GM12878 (cell line): ENCODE measurements around the gene MESP2. TPM values are rescaled to one million over a fixed set of nuclear protein-coding genes. Genes with fewer than 3 reads are reported as not detected.

Experiments
- ATAC-seq: fragments of 200-7000 bp; cut with Tn5 transposase; 3 replicates; pipeline ENCODE4 v1.9.1; 2020; ENCODE audit warnings: mild to moderate bottlenecking, moderate library complexity
- BruUV-seq: library from RNA; stranded (reverse); fragments of 400-500 nt; replicated peaks from 2 replicates; lab custom pipeline; 2021; lab: Mats Ljungman, UMichigan
- CTCF ChIA-PET: fragments of 300-600 bp; sonication (Branson Sonifier 250); formaldehyde crosslinking; extraction: SDS; loops from one replicate; lab custom pipeline; 2021; ENCODE audit warnings: inconsistent platforms; lab: Yijun Ruan, JAX
- POLR2A ChIA-PET: fragments of 350-600 bp; formaldehyde crosslinking; extraction: SDS; loops from one replicate; lab custom pipeline; 2021; ENCODE audit warnings: inconsistent platforms; lab: Charles Lee
- RAD21 ChIA-PET: fragments of 300-600 bp; sonication (Branson Sonifier 250); formaldehyde crosslinking; loops from one replicate; lab custom pipeline; 2023; ENCODE audit warnings: antibody characterized with exemption; ENCODE audit not compliant: unreplicated experiment; lab: Charles Lee
- SMC1A ChIA-PET: fragments of 300-600 bp; sonication (Branson Sonifier 250); formaldehyde crosslinking; loops from one replicate; lab custom pipeline; 2023; ENCODE audit not compliant: unreplicated experiment, uncharacterized antibody; lab: Charles Lee
- DNase-seq: peaks from one replicate; pipeline ENCODE4 v3.0.0-alpha.2; 2011; ENCODE audit warnings: low read depth, low spot score
- FAIRE-seq: peaks from 3 replicates; lab custom pipeline; 2011; peaks lifted over from hg19 to GRCh38; lab: Jason Lieb, UNC
- H2AFZ ChIP-seq: 2 replicates; pipeline ENCODE4 v1.6.0; 2011; ENCODE audit warnings: low read depth, low read length, control low read depth; ENCODE audit not compliant: control insufficient read depth
- H3K27ac ChIP-seq: 2 replicates; pipeline ENCODE4 v1.5.1; 2011; ENCODE audit warnings: control low read depth; ENCODE audit not compliant: control insufficient read depth, insufficient read depth
- H3K27me3 ChIP-seq, 2 experiments: replicated peaks in 1 of 2; 2 replicates each; pipeline versions ENCODE4 v1.6.0 to v1.6.1; 2011; ENCODE audit warnings: low read length in 1 of 2; ENCODE audit not compliant: control insufficient read depth in 2 of 2, insufficient read depth in 2 of 2
- H3K36me3 ChIP-seq, 2 experiments: 2 replicates each; pipeline ENCODE4 v1.5.1; 2011; ENCODE audit warnings: low read length in 1 of 2; ENCODE audit not compliant: control insufficient read depth in 2 of 2, insufficient read depth in 2 of 2
- H3K4me1 ChIP-seq: 2 replicates; pipeline ENCODE4 v1.6.1; 2011; ENCODE audit warnings: mild to moderate bottlenecking, low read length, moderate library complexity, mixed read lengths; ENCODE audit not compliant: control insufficient read depth, insufficient read depth
- H3K4me2 ChIP-seq: 2 replicates; pipeline ENCODE4 v1.6.0; 2011; ENCODE audit warnings: control low read depth; ENCODE audit not compliant: control insufficient read depth, insufficient read depth
- H3K4me3 ChIP-seq: fragments of 200-600 bp; sonication (generic); 2 replicates; pipeline ENCODE4 v1.5.1; 2016
- H3K79me2 ChIP-seq: 2 replicates; pipeline ENCODE4 v1.6.0; 2011; ENCODE audit warnings: low read length; ENCODE audit not compliant: control insufficient read depth, insufficient read depth
- H3K9ac ChIP-seq: 2 replicates; pipeline ENCODE4 v1.8.0; 2011; ENCODE audit warnings: low read length, control low read depth, mixed read lengths; ENCODE audit not compliant: control insufficient read depth, insufficient read depth
- H3K9me3 ChIP-seq: replicated peaks from 3 replicates; pipeline ENCODE4 v1.5.1; 2011; ENCODE audit warnings: mild to moderate bottlenecking, low read length; ENCODE audit not compliant: control insufficient read depth, insufficient read depth
- H4K20me1 ChIP-seq: 2 replicates; pipeline ENCODE4 v1.6.0; 2011; ENCODE audit not compliant: control insufficient read depth, insufficient read depth
- CBFB ChIP-seq: IDR thresholded peaks from 2 replicates; pipeline ENCODE4 v1.6.1; 2016; ENCODE audit warnings: antibody characterized with exemption, low read depth
- GABPA ChIP-seq: IDR thresholded peaks from 2 replicates; pipeline ENCODE4 v1.6.1; 2014; ENCODE audit warnings: antibody characterized with exemption, low read depth, mild to moderate bottlenecking, inconsistent platforms
- HCFC1 ChIP-seq: fragments of 150-350 bp; IDR thresholded peaks from 2 replicates; pipeline ENCODE4 v1.6.1; 2014; ENCODE audit warnings: low read length
- HDAC6 ChIP-seq: fragments of 200-600 bp; sonication (generic); IDR thresholded peaks from one replicate; pipeline ENCODE4 v1.8.0; 2017; ENCODE audit warnings: antibody characterized with exemption; ENCODE audit not compliant: unreplicated experiment
- MYB ChIP-seq: fragments of 150-350 bp; IDR thresholded peaks from 2 replicates; pipeline ENCODE4 v1.6.1; 2014; ENCODE audit warnings: mild to moderate bottlenecking, low read depth, low read length, borderline replicate concordance
- NFYB ChIP-seq: IDR thresholded peaks from 2 replicates; pipeline ENCODE4 v1.6.1; 2011; ENCODE audit warnings: low read depth, mild to moderate bottlenecking, low read length, improper control_type of control experiment, moderate library complexity; ENCODE audit not compliant: insufficient read depth
- NKRF ChIP-seq: fragments of 450-650 bp; conservative IDR thresholded peaks from 2 replicates; pipeline ENCODE4 v1.6.1; 2017; ENCODE audit warnings: mild to moderate bottlenecking, moderate library complexity
- NR2C2 ChIP-seq: IDR thresholded peaks from 2 replicates; pipeline ENCODE4 v1.6.1; 2011; ENCODE audit warnings: borderline replicate concordance, low read depth; ENCODE audit not compliant: control insufficient read depth, insufficient read length
- NR2F1 ChIP-seq: fragments of 450-650 bp; conservative IDR thresholded peaks from 2 replicates; pipeline ENCODE4 v1.6.1; 2017; ENCODE audit warnings: mild to moderate bottlenecking
- POU2F2 ChIP-seq: IDR thresholded peaks from 3 replicates; pipeline ENCODE4 v1.6.1; 2011; ENCODE audit warnings: low read depth, mild to moderate bottlenecking, low read length, borderline replicate concordance
- SMARCA5 ChIP-seq: fragments of 450-650 bp; IDR thresholded peaks from 2 replicates; pipeline ENCODE4 v1.6.1; 2017; ENCODE audit warnings: mild to moderate bottlenecking
- ZNF384 ChIP-seq: IDR thresholded peaks from 2 replicates; pipeline ENCODE4 v1.6.1; 2012; ENCODE audit warnings: low read depth, mild to moderate bottlenecking, low read length, improper control_type of control experiment, borderline replicate concordance
- WGBS: methylation state at CpG from one replicate; pipeline ENCODE4 v1.1.6; 2016; ENCODE audit warnings: low lambda C conversion rate; ENCODE audit not compliant: insufficient replicate concordance, insufficient coverage; ENCODE audit errors: missing lambda C conversion rate; 5-methylcytosine and 5-hydroxymethylcytosine counted together
- in situ Hi-C: fragments of 300-500 bp; cut with MboI; formaldehyde crosslinking; loops from 9 replicates; pipeline ENCODE4 v1.14.3; 2018; ENCODE audit warnings: mixed read lengths
- intact Hi-C: fragments of 100-400 bp; cut with micrococcal nuclease; formaldehyde crosslinking; loops from one replicate; pipeline ENCODE4 v1.14.2; 2022; ENCODE audit not compliant: unreplicated experiment
- polyA plus RNA-seq, 11 experiments: library from polyadenylated mRNA; depleted of rRNA in 4 of 11; unstranded in 6 of 11; stranded (reverse) in 5 of 11; fragments of >200 nt; fragmentation: Nextera tagmentation in 4 of 11; fragmentation: Illumina TruSeq in 1 of 11; extraction: Ambion mirVana in 4 of 11; extraction: Trizol in 1 of 11; gene quantifications; 1 replicate in 1 of 11; 2 replicates in 10 of 11; pipeline versions ENCODE4 v1.2.1 to v1.2.3, GENCODE V29; 2011 to 2016; ENCODE audit warnings: inconsistent platforms in 2 of 11, missing spikeins in 2 of 11, low read depth in 1 of 11
- total RNA-seq, 4 experiments: library from RNA; depleted of rRNA in 3 of 4; stranded (reverse); fragments of >200 nt in 3 of 4; fragmentation: Illumina TruSeq in 1 of 4; extraction: Trizol in 1 of 4; gene quantifications; 2 replicates each; pipeline versions ENCODE4 v1.2.1 to v1.2.3, GENCODE V29; 2013 to 2021
- TF ChIP-seq, protein P1 (sequence below): IDR thresholded peaks from 2 replicates; pipeline ENCODE4 v1.6.1; 2012; ENCODE audit warnings: low read depth, low read length, improper control_type of control experiment
- TF ChIP-seq, protein P2 (sequence below): IDR thresholded peaks from 2 replicates; pipeline ENCODE4 v1.6.1; 2011; ENCODE audit warnings: borderline replicate concordance, low read depth, mild to moderate bottlenecking, moderate library complexity, low read length; ENCODE audit not compliant: insufficient read depth, poor library complexity, severe bottlenecking
- TF ChIP-seq, protein P3 (sequence below): fragments of 450-650 bp; formaldehyde crosslinking; IDR thresholded peaks from 2 replicates; pipeline ENCODE4 v1.5.0; 2022; ENCODE audit warnings: mild to moderate bottlenecking, missing genetic modification characterization

MESP2 gene
- total and polyA plus RNA-seq, 10 of the 15 experiments (the other 5 are each of a cell fraction or from before 2014, with no cell fraction given), result 0.04 TPM; not detected in 9

GRCh38 chr15:89758981-89759380, 17.2 kb upstream of the MESP2 start:
- Histone ChIP-seq H3K9me3 (no peaks in the 10 kb centered on the region), H3K27me3 (no peaks in the 10 kb centered on the region), H3K4me2 (no peak overlapping the region), H3K9ac (no peak overlapping the region), H3K36me3 (no peaks in the 10 kb centered on the region), H4K20me1 (no peaks in the 10 kb centered on the region), H3K27ac (no peak overlapping the region), H2AFZ (no peak overlapping the region), H3K79me2 (no peaks in the 10 kb centered on the region), H3K4me3 (no peak overlapping the region), H3K4me1 (peaks cover 11% of the 10 kb centered on the region)
- no TSS peak for BruUV-seq
- SMC1A ChIA-PET, result interaction anchor here (7.9 kb wide), 1 partner anchor 117 kb away, joined by 132 read pairs; no protein-coding TSS in a partner anchor
- DNase-seq (no peak), FAIRE-seq (no peak), ATAC-seq (no peak)
- POLR2A ChIA-PET, result no interaction called here
- CTCF ChIA-PET, result interaction anchor here (1.4 to 11.4 kb wide), 3 partner anchors 79 to 213 kb away, joined by 4 to 380 read pairs (median 20); no protein-coding TSS in a partner anchor
- WGBS, result 32% methylated on average over 8 of the region's 8 CpGs
- TF ChIP-seq, protein P1, sequence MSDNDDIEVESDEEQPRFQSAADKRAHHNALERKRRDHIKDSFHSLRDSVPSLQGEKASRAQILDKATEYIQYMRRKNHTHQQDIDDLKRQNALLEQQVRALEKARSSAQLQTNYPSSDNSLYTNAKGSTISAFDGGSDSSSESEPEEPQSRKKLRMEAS, result no peak
- TF ChIP-seq MYB (no peak), HDAC6 (no peak), GABPA (no peak), NR2C2 (no peak), CBFB (no peak), HCFC1 (no peak), NR2F1 (no peak), NKRF (no peak), SMARCA5 (no peak), POU2F2 (no peak), ZNF384 (no peak), NFYB (no peak)
- TF ChIP-seq, protein P2, sequence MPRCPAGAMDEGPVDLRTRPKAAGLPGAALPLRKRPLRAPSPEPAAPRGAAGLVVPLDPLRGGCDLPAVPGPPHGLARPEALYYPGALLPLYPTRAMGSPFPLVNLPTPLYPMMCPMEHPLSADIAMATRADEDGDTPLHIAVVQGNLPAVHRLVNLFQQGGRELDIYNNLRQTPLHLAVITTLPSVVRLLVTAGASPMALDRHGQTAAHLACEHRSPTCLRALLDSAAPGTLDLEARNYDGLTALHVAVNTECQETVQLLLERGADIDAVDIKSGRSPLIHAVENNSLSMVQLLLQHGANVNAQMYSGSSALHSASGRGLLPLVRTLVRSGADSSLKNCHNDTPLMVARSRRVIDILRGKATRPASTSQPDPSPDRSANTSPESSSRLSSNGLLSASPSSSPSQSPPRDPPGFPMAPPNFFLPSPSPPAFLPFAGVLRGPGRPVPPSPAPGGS, result no peak
- TF ChIP-seq, protein P3, sequence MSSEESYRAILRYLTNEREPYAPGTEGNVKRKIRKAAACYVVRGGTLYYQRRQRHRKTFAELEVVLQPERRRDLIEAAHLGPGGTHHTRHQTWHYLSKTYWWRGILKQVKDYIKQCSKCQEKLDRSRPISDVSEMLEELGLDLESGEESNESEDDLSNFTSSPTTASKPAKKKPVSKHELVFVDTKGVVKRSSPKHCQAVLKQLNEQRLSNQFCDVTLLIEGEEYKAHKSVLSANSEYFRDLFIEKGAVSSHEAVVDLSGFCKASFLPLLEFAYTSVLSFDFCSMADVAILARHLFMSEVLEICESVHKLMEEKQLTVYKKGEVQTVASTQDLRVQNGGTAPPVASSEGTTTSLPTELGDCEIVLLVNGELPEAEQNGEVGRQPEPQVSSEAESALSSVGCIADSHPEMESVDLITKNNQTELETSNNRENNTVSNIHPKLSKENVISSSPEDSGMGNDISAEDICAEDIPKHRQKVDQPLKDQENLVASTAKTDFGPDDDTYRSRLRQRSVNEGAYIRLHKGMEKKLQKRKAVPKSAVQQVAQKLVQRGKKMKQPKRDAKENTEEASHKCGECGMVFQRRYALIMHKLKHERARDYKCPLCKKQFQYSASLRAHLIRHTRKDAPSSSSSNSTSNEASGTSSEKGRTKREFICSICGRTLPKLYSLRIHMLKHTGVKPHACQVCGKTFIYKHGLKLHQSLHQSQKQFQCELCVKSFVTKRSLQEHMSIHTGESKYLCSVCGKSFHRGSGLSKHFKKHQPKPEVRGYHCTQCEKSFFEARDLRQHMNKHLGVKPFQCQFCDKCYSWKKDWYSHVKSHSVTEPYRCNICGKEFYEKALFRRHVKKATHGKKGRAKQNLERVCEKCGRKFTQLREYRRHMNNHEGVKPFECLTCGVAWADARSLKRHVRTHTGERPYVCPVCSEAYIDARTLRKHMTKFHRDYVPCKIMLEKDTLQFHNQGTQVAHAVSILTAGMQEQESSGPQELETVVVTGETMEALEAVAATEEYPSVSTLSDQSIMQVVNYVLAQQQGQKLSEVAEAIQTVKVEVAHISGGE (CRISPR knock-in tag), result no peak
- RAD21 ChIA-PET, result interaction anchor here (0.7 to 7.9 kb wide), 2 partner anchors 30 to 115 kb away, joined by 3 to 179 read pairs; no protein-coding TSS in a partner anchor
- intact Hi-C loops (loop anchor here (10.0 kb wide), 1 partner anchor 66 kb away; no protein-coding TSS in a partner anchor), in situ Hi-C loops (loop anchor here (5.0 to 10.0 kb wide), 2 partner anchors 118 to 336 kb away; no protein-coding TSS in a partner anchor)
